ENCODE measurements around the gene RAB35. TPM values are rescaled to one million over a fixed set of nuclear protein-coding genes. Genes with fewer than 3 reads are reported as not detected.

The RAB35 gene
- total RNA-seq, 2 donors from 2014 or later, result 53.3 to 64.9 TPM

DNA sequence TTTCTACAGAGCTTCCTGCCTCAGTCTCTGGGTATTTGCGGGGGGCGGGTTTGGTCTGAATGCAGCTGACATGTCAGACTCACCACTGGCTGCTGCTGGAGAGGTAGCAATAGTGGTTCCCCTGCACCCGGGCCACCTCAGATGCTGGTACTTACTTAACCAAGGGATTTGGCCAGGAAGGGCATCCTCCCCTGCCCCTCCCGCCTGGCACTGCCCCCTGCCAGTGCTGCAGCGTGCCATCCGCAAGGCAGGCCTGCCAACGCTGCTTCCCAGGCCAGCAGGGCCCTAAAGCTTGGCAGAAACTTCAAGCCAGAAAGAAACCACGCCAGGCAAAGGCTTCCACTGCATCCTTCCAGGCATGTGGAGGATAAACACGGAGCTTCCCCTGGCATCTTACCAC, 22.1 kb downstream of the RAB35 start:
- Mint-ChIP-seq H3K4me3 (no peak overlapping the region), H3K36me3 (ENCODE audit: low read depth) (peaks cover 3% of the 10 kb centered on the region), H3K4me1 (peaks cover 6% of the 10 kb centered on the region), H3K27me3 (no peaks in the 10 kb centered on the region), H3K27ac (peak overlapping the region; percentile 47)
- ATAC-seq (no peak), DNase-seq (no peak)
- no peaks in the 10 kb centered on the region for H3K9me3 ChIP-seq (ENCODE audit: control insufficient read depth, low read length, poor library complexity, severe bottlenecking)

DNA sequence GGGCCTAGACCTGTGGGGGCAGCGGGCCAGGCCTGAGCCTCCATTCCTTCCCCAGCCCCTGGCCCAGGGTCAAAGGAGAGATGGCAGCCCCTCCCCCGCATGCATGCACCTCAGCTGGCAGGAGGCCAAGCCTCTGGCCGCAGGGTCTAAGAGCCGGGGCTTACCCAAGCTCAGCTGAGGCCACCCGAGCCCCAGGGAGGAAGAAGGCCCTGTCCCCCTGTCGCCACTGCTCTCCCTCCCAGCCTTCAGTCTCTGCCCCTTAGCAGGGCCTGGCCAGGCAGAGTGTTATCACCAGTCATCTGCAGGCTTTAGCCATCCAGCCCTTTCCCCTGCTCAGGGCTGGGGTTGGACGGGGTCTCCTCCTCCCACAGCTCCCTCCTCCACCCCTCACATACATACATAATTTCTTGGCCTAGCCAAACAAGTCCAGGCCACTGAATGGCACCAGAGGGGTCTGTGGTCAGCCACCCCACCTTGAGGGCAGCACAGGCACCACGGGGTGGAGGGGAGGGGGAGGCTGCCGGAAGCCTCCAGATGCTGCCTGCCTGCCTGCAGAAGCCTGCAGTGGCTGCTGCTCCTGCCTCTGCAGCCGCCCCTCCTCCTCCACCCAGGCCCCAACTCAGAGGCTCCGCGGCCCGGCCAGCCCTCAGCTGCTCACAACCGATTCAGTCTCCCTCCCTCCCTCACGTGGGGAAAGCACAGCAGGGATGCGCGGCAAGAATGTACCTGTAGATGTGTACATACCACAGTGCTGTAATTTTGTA, 22.8 kb downstream of the RAB35 start:
- DNase-seq (no peak), ATAC-seq (peak; percentile 22)
- Mint-ChIP-seq H3K4me1 (peaks cover 10% of the 10 kb centered on the region), H3K4me3 (peak overlapping the region; percentile 58), H3K27me3 (no peaks in the 10 kb centered on the region), H3K36me3 (ENCODE audit: low read depth) (peaks cover 3% of the 10 kb centered on the region), H3K27ac (peak overlapping the region; percentile 47)
- H3K9me3 ChIP-seq (ENCODE audit: control insufficient read depth, low read length, poor library complexity, severe bottlenecking), result no peaks in the 10 kb centered on the region

DNA sequence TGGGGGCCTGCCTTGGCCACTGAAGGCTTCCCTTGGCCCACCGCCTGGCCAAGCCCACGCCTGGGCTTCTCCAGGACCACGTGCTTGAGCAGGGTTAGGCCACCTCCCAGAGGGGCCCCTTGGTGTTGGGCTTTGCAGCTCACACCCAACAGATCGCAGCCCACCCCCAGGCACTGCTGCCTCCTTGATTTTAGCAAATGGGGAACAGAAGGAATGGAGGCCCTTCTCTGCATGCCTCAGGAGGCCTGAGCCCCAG, 23.3 kb downstream of the RAB35 start:
- H3K27me3 Mint-ChIP-seq, result no peaks in the 10 kb centered on the region
- H3K9me3 ChIP-seq (ENCODE audit: control insufficient read depth, low read length, poor library complexity, severe bottlenecking), result no peaks in the 10 kb centered on the region
- peak; percentile 14 for ATAC-seq
- no peak overlapping the region for H3K4me3 Mint-ChIP-seq
- H3K27ac Mint-ChIP-seq, result no peak overlapping the region
- H3K4me1 Mint-ChIP-seq, result peaks cover 11% of the 10 kb centered on the region
- DNase-seq, result no peak
- peaks cover 3% of the 10 kb centered on the region for H3K36me3 Mint-ChIP-seq (ENCODE audit: low read depth)

DNA sequence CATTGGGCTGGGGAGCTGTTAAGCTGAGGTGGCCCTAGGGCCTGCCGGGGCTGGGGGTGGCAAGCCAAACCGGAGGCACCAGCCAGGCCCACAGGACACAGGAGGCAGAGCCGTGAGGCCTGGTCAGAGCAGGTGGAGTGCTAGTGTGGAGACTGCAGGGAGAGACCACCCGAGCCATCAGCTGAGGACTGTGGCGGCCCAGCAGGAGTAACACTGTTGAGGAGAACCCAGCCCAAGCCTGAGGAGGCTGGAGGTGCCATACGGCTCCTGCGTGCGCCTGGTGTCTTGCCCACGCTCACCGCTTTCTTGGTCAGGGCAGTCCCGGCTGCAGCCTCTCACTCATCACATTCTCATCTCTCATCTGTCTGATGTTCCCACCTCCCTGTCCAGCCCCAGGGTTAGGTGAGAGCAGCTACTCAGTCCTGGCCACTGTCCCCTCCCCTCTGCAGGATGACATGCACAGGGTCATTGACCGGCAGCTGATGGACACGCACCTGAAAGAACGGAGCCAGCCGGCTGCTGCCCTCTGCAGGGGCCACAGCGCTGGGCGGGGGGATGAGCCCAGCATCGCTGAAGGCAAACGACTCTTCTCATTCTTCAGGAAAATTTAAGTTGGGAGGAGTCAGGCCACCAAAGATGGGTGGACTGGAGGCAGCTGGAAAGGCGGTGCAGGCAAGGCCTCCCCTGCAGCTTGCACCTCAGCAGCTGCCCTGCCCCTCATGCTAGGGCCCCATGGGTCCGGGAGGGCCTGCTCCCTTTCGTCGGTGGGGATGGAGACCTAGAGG, 23.8 kb downstream of the RAB35 start:
- peak overlapping the region; percentile 91 for H3K27ac Mint-ChIP-seq
- DNase-seq, result no peak
- no peaks in the 10 kb centered on the region for H3K9me3 ChIP-seq (ENCODE audit: control insufficient read depth, low read length, poor library complexity, severe bottlenecking)
- peaks cover 11% of the 10 kb centered on the region for H3K4me1 Mint-ChIP-seq
- peaks cover 3% of the 10 kb centered on the region for H3K36me3 Mint-ChIP-seq (ENCODE audit: low read depth)
- peak; percentile 9 for ATAC-seq
- no peaks in the 10 kb centered on the region for H3K27me3 Mint-ChIP-seq
- H3K4me3 Mint-ChIP-seq, result no peak overlapping the region

DNA sequence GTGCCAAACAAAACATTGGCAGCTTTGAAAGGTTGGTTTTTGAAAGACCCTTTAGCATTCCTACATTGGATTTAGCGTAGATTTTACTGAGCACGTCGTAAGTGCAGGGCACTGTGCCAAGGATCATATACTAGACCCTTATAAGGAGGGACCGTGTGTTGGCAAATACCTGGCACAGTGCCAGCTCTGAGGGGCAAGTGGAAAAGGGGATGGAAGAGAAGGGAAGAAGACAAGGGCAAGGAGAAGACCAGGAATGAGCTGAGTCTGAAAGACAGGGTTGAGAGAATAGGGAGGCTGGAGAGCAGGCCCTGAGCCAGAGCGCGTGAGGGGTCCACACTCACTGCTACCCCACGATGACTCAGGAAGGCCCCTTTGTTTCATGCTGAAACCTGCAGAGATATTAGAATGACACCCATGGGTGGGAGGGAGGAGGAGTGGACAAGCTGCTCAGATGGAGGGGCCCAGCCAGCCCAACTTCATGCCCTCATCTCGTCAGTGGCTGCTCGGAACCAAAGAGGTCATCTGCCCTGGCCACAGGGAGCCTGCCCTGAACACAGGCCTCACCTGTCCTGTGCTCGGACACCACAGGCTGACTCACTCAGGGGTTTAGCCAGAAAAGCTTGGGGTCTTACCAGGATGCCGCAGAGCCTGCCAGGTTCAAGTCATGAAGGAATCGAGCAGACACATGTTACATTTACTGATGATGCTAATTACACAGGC, 25.0 kb downstream of the RAB35 start:
- ATAC-seq, result no peak

DNA sequence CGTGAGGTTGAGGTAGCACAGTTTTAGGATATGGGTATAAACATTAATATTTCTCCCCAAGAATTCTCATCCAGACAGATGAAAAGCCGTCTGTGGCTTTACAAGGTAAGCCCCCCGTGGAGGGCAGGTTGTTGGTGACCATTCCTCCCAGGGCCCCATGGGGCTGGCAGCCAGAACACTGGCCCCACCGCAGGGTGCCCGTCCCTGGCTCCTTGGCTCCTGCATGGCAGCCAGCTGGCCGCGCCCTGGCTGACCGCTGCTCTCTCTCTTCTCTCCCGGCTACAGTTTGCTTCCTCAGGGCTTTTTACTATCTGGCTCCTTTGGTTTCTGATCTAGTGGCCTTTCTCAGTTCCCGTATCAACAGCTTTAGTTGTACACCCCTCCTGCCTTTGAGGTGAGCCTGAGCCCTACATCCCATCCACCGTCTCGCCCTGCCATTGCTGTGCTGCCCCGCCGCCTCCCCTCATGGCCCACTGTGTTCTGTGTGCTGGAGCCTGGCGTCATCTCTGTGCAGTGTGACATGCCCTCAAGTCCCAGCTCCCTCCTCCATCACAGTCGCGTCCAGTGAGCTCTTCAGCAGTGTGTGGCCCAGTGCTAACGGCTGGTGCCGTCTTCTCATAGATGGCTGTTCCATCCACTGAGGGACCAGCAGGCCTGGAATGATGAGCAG, 25.8 kb downstream of the RAB35 start:
- ATAC-seq (no peak), DNase-seq (no peak)
- Mint-ChIP-seq H3K27ac (peak overlapping the region; percentile 91), H3K4me3 (no peak overlapping the region), H3K27me3 (no peaks in the 10 kb centered on the region), H3K36me3 (ENCODE audit: low read depth) (peaks cover 3% of the 10 kb centered on the region), H3K4me1 (peaks cover 22% of the 10 kb centered on the region)
- H3K9me3 ChIP-seq (ENCODE audit: control insufficient read depth, low read length, poor library complexity, severe bottlenecking), result no peaks in the 10 kb centered on the region

More for the DNA sequence above, 25.0 kb downstream of the RAB35 start:
- DNase-seq, result no peak
- Mint-ChIP-seq H3K36me3 (ENCODE audit: low read depth) (peaks cover 3% of the 10 kb centered on the region), H3K27me3 (no peaks in the 10 kb centered on the region), H3K27ac (peak overlapping the region; percentile 91), H3K4me3 (peak overlapping the region; percentile 21), H3K4me1 (peaks cover 19% of the 10 kb centered on the region)
- H3K9me3 ChIP-seq (ENCODE audit: control insufficient read depth, low read length, poor library complexity, severe bottlenecking), result no peaks in the 10 kb centered on the region

DNA sequence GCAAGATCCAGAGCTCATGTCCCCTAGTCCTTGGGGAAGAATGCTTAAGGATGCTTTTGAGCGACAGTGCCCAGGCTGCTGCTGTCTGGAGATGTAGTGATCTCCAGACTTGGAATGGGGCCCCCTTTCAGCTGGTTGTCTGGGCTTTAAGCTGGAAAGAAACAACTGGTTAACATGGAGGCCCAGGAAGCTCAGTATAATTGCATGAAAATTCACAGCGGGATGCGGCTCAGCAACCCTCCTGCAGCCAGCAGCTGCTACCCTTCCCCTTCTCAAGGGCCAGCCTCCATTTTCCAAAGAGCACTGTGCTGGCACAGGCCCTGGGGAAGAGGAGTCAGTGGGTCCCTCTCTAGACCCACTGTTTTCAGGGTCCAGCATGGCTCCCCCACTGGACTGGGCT, 26.3 kb downstream of the RAB35 start:
- no peaks in the 10 kb centered on the region for H3K9me3 ChIP-seq (ENCODE audit: control insufficient read depth, low read length, poor library complexity, severe bottlenecking)
- peaks cover 3% of the 10 kb centered on the region for H3K36me3 Mint-ChIP-seq (ENCODE audit: low read depth)
- H3K27ac Mint-ChIP-seq, result peak overlapping the region; percentile 3
- ATAC-seq, result no peak
- DNase-seq, result no peak
- H3K4me3 Mint-ChIP-seq, result no peak overlapping the region
- H3K27me3 Mint-ChIP-seq, result no peaks in the 10 kb centered on the region
- H3K4me1 Mint-ChIP-seq, result peaks cover 22% of the 10 kb centered on the region

DNA sequence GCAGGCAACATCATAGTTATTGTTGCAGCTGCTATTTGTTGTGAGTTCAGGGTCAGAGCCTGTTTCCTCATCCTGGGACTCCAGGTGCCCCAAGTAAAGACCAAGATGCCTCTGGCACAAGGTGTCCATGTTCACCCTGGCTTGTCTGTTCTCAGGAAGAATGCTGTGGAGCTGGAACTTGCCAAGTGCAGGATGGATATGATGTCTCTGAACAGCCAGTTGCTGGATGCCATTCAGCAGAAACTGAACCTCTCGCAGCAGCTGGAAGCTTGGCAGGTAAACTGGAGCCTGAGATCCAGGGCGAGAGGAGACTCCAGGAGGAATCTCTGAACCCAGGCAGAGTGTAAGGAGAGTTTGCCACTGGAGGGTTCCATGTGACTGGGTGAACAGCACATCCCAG, 26.8 kb downstream of the RAB35 start:
- Mint-ChIP-seq H3K27ac (peak overlapping the region; percentile 3), H3K4me1 (peaks cover 22% of the 10 kb centered on the region), H3K36me3 (ENCODE audit: low read depth) (peaks cover 4% of the 10 kb centered on the region), H3K27me3 (no peaks in the 10 kb centered on the region), H3K4me3 (no peak overlapping the region)
- H3K9me3 ChIP-seq (ENCODE audit: control insufficient read depth, low read length, poor library complexity, severe bottlenecking), result no peaks in the 10 kb centered on the region
- DNase-seq, result no peak
- ATAC-seq, result no peak

DNA sequence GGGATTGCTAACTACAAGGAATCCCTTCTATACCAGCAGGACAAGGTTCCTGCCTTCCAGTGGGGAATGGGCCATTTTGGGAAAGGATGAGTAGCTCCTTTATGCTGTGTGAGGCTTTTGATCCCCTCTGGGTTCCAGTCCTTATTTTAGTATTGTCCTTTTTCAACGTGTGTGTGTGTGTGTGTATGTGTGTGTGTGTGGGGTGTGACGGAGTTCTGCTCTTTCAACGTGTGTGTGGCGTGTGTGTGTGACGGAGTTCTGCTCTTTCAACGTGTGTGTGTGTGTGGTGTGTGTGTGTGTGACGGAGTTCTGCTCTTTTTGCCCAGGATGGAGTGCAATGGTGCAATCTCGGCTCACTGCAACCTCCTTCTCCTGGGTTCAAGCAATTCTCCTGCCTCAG, 27.4 kb downstream of the RAB35 start:
- no peaks in the 10 kb centered on the region for H3K9me3 ChIP-seq (ENCODE audit: control insufficient read depth, low read length, poor library complexity, severe bottlenecking)
- H3K27me3 Mint-ChIP-seq, result no peaks in the 10 kb centered on the region
- peak overlapping the region; percentile 72 for H3K27ac Mint-ChIP-seq
- H3K36me3 Mint-ChIP-seq (ENCODE audit: low read depth), result peaks cover 5% of the 10 kb centered on the region
- H3K4me1 Mint-ChIP-seq, result peaks cover 22% of the 10 kb centered on the region
- no peak overlapping the region for H3K4me3 Mint-ChIP-seq
- ATAC-seq, result no peak
- DNase-seq, result no peak

DNA sequence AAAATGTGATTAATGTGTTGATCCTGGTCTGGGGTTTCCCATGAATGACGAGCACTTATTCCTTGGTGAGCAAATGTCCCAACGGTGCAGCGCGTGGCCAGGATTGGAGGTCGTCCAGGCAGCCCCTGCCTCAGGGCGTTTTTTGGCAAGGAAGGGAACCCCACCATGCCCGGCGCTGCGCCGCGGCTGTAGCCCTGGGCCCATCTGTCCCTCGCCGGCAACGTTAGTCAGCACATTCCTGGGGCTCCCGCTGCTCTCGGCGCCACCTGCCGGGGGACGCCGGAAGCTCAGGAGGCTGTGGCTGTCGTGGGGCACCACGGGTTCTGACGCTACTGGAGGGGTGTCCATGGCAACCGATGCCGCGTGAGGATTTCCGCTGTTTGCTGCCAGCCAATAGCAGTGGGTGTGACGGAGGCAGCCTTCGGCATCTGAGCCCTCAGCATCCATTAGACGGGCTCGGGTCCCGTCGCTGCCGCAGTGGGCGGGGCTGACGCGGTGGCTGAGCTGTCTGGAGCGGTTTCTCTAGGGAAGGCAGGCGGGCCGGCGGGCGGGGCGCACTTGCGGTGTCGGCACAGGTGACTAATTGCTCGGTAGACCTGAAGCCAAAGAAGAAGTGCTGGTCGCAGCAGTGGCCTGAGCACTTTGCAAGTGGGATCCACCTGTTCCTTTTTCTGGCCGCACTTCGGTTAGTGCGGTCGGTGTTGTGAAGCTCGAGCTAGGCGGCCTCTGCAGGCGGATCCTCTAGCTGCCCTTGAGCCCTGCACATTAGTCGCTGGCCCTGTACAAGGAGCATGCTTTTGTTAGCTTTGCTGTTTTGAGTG, 29.5 kb downstream of the RAB35 start:
- H3K27me3 Mint-ChIP-seq, result no peaks in the 10 kb centered on the region
- H3K4me3 Mint-ChIP-seq, result peak overlapping the region; percentile 72
- peaks cover 5% of the 10 kb centered on the region for H3K36me3 Mint-ChIP-seq (ENCODE audit: low read depth)
- H3K9me3 ChIP-seq (ENCODE audit: control insufficient read depth, low read length, poor library complexity, severe bottlenecking), result no peaks in the 10 kb centered on the region
- H3K27ac Mint-ChIP-seq, result peak overlapping the region; percentile 91
- ATAC-seq (peak; percentile 93), DNase-seq (peak; percentile 99 to 100 (median 100))
- peaks cover 22% of the 10 kb centered on the region for H3K4me1 Mint-ChIP-seq

DNA sequence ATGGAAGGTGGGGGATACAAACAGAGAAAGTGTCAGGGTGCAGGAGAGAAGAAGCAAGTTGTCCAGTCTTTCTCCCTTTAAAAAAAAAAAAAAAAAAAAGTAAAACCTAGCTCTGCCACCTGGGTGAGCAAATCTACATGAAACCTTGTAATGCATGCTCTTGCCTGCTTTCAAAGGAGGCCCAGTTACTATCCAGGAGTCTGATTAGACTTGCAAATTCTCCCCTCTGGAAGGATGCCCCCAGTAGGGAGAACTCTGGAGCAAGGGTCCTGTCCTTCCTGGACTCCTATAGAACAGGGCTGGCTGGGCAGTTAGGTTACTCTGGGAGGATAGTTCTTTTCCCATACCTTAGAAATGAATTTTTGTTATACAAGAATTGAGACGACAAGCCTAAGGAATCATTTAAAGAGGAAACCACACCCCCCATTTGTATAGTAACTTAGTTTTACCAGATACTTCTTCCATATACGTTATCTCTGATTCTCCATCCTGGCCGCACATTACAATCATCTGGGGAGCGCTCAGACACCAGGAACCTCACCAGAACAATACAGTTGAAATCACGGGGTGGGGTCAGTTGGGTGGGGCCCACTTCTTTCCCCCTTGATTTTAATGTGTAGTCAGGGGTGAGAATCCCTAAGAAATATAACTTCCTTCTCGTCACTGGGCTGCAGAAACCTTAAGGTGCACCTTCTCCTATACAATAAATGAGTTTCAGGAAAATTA, 30.5 kb downstream of the RAB35 start:
- peak overlapping the region; percentile 91 for H3K27ac Mint-ChIP-seq
- H3K36me3 Mint-ChIP-seq (ENCODE audit: low read depth), result peaks cover 2% of the 10 kb centered on the region
- H3K4me3 Mint-ChIP-seq, result no peak overlapping the region
- ATAC-seq (no peak), DNase-seq (no peak)
- H3K27me3 Mint-ChIP-seq, result no peaks in the 10 kb centered on the region
- H3K4me1 Mint-ChIP-seq, result peaks cover 22% of the 10 kb centered on the region
- no peaks in the 10 kb centered on the region for H3K9me3 ChIP-seq (ENCODE audit: control insufficient read depth, low read length, poor library complexity, severe bottlenecking)

DNA sequence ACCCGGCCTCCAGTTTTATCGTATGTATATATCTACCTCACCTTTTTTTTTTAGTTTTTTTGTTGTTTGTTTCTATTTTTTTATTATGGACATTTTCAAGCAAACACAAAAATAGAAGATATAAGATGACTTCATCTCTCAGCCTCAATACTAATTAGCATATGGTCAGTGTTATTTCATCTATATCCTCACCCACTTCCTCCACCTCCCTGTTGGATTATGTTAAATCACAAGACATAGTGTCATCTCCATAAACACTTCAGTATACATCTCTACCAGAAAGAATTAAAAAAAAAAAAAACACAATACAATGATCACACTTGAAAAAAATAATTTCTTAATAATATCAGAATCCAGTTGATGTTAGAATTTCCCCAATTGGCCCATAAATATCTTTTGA, 34.9 kb downstream of the RAB35 start:
- H3K9me3 ChIP-seq (ENCODE audit: control insufficient read depth, low read length, poor library complexity, severe bottlenecking), result no peaks in the 10 kb centered on the region
- peaks cover 10% of the 10 kb centered on the region for H3K4me1 Mint-ChIP-seq
- H3K36me3 Mint-ChIP-seq (ENCODE audit: low read depth), result peaks cover 5% of the 10 kb centered on the region
- DNase-seq (no peak), ATAC-seq (no peak)
- H3K4me3 Mint-ChIP-seq, result no peak overlapping the region
- H3K27ac Mint-ChIP-seq, result peak overlapping the region; percentile 61
- no peaks in the 10 kb centered on the region for H3K27me3 Mint-ChIP-seq

Data from T-helper 17 cell (primary cell).